NCI-H2107 (cell line): ENCODE measurements around the gene GJB5.
"Not testable (repeated sequence)": the region's sequence is repeated elsewhere in the genome, so short reads cannot be mapped to it uniquely, and the experiment has no call there.

Experiments
- DNase-seq: peaks from one replicate; lab custom pipeline; 2025; lab: John Stamatoyannopoulos, UW

Gene GJB5

GRCh38 chr1:34754964-34755637 is at the start of gene GJB5:
GJB5 (plus strand) TSS chr1:34755047; CDS start chr1:34757331, 2,284 bp downstream.
- no peak for DNase-seq

- no peak for DNase-seq
Measured at GRCh38 chr1:34705077-34705476, 49.8 kb upstream of the GJB5 start.

DNA sequence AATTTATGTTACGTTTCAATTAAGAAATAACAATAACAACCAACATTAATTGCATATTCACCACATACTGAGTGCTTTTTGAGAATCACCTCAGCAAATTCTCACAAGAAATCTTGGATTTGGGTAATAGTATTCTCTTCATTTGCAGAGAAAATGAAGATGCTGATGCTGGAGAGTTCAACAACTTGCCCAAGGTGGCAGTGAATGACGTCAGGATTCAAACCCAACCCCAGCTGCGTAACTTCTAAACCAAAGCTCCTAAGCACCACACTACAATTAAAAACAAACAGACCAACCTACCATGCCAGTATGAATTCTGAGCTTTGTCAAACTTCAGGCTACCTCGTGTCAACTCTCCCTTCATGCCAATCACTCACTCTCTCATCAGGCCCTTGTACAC is 46.7 kb upstream of the GJB5 start:
- DNase-seq = no peak

GRCh38 chr1:34709547-34709946 is 45.3 kb upstream of the GJB5 start:
- no peak for DNase-seq

- DNase-seq = no peak
Measured at GRCh38 chr1:34710812-34711211, 44.0 kb upstream of the GJB5 start.

DNA sequence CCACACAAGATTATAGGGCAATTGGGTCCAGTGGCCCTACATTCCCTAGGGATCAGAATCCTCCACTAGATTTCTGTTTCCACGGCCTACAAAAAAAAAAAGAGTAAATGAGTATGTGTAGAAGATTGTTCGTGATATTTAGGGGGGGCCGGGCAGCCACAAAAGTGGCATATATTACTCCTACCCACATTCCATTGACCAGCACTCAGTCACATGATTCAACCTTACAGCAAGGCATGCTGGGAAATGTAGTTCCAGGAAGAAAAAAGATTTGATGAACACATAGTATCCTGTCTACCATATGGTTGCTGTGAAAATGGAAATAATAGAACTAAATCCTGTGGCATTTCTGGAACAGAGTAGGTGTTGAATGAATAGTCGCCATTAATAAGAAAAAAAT is 43.4 kb upstream of the GJB5 start:
- DNase-seq = no peak

GRCh38 chr1:34712007-34712688 is 42.7 kb upstream of the GJB5 start:
- no peak for DNase-seq

- DNase-seq = no peak
Measured at GRCh38 chr1:34713443-34713842, 41.4 kb upstream of the GJB5 start.

DNA sequence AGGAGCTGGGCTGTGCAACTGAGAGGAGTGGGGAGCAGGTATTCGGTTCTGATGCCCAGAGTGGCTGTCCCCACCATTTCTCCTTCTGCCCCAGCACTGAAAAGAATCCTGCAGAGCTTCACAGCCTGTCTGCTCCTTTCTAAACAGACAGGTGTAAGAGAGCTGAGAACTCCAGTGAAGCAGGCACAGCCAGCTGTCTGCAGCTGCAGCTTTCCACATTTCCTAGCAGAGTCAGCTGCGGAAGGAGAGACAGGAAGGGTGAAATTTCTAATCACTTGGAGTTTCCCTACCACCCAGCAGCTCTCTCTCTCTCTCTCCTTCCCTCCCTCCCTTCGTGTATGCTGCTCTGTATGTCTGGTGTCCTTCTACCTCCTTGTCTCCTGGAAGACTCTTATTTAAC is 40.5 kb upstream of the GJB5 start:
- DNase-seq = no peak

DNA sequence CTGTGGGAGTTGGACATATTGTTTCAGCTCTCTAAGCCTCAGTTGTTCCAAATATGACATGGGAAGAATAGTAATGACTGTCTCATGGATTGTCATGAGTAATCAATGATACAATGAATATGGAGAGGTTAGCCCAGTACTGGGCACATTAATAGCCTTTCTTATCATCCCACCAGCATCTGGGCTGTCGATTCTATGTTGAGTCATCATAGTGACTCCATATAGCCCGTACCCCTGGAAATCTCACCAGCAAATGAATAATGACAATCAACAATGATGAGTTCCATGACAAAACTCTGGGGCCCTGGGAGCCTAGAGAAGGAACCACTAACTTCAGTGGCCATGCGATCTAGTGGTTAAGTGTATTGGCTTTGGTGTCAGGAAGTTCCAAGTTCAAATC is 39.7 kb upstream of the GJB5 start:
- DNase-seq = no peak

GRCh38 chr1:34721241-34721640 is 33.6 kb upstream of the GJB5 start:
- no peak for DNase-seq

- DNase-seq = no peak
Measured at GRCh38 chr1:34721646-34722355, 33.0 kb upstream of the GJB5 start.

DNA sequence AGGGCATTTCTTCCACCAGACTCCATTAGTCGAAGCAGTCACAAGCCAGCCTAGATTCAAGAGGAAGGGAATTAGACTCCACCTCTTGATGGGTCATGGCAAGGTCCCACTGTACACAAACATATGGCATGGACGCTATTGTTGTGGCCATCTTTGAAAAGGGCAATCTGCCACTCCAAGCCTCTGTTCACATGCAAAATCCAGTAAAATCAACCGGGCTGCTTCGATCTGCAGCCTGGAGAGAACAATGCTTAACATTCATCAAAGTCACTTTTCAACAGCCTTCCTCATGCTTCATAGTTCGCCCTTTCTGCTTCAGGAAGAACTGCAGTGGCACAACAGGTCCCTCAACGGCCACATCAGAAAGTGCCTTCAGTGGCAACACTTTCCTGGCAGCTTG is 28.0 kb upstream of the GJB5 start:
- no peak for DNase-seq

DNA sequence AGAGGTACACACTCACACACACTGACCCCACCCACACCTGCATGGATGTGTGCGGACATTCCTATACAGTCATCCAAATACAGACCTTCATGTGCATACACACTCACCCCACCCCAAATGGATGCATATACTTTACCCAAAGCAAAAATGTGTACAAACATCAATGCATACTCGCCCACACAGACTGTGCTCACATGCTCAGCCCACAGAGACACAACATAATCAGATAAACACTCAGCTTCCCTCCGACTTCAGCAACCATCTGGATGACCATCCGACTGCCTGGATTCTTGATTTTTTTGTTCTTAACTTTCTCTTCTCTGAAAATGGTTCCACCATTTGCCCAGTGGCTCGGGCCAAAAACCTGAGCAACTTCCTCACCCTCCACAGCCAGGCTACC is 24.4 kb upstream of the GJB5 start:
- no peak for DNase-seq

DNA sequence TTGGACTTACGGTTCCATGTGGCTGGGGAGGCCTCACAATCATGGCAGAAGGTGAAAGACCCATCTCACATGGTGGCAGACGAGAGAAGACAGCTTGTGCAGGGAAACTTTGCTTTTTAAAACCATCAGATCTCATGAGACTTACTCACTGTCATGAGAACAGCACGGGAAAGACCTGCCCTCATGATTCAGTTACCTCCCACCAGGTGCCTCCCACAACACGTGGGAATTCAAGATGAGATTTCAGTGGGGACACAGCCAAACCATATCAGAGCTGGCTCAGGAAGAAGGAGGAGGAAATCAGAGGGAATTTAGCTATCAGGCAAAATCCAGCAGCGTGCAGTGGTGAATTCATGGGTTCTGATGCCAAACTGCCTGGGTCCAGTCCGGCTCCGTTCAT is 22.0 kb upstream of the GJB5 start:
- not testable (repeated sequence) for DNase-seq

GRCh38 chr1:34736692-34737091 is 18.2 kb upstream of the GJB5 start:
- DNase-seq = no peak

DNA sequence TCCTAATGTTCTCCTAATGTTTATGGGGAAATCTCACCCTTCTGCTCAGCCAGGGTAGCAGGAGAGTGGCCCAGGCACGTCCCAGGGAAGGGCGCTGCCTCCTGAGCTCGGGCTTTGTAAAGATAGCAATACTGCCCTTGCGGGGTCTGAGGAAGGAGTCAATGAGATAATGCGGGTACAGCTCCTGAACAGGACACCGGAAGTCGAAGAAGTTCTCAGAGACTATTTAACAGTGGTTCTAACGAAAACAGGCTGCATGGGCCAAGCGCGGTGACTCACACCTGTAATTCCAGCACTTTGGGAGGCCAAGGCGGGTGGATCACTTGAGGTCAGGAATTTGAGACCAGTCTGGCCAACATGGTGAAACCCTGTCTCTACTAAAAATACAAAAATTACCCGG is 17.6 kb upstream of the GJB5 start:
- not testable (repeated sequence) for DNase-seq

DNA sequence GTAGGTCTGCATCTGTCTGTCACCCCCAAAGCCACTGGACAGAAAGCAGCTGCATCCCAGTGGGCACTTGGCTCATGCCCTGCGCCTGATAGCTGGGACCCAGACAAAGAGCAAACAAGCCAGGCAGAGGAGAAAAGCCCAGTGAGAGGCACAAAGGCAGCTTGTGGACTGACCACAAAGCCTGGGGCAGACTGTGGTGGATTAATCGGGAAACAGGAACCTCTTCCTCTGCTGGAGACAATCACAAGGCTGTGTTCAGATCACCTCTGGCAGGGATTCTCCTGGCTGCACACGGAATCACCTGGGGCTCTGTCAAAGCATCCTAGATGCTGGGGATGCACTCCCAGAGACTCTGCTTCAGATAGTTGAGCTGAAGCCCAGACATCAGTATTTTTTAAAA is 15.2 kb upstream of the GJB5 start:
- no peak for DNase-seq

GRCh38 chr1:34740161-34740868 is 14.5 kb upstream of the GJB5 start:
- DNase-seq = no peak

- peak; percentile 58 for DNase-seq
Measured at GRCh38 chr1:34742667-34743270, 12.1 kb upstream of the GJB5 start.

DNA sequence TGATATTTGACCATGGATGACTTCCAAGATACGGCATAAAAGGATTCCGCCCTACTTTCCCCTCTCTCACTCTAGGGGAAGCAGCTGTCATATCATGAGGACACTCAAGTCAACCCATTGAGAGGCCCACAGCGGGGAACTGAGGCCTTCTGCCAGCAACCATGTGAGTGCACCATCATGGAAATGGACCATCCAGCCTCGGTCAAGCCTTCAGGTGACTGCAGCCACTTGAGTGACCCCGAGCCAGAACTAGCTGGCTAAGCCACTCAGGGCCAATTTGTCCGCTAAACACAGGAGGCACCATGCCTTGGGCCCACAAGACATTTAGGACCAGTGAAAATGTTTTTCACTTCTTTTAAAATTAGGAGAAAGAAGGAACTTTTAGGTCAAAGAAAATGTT is 11.1 kb upstream of the GJB5 start:
- no peak for DNase-seq

DNA sequence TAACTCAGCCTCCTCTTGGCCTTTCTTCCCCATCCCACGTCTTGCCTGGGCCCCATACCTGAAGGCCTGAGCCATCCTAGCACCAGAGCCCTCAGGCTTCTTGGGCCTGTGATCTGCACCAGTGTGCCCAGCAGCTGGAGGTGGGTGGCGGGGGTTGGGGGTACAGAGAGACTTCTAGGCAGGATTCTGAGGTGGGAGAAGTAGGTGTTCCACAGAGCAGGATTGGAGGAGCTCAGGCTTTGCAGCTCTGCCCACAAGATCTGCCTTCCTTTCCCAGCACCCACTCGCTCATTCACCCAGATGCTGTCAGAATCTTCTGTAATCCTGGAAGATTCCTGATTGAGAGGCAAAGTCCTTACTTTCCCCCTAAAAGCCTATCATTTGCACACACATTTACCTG is 10.0 kb upstream of the GJB5 start:
- no peak for DNase-seq
